Thoracic aorta (tissue), 2 donors: ENCODE results near the gene ANKS1A. TPM values are rescaled to one million over a fixed set of nuclear protein-coding genes. Genes with fewer than 3 reads are reported as not detected.

Experiments used
- ATAC-seq: fragments of 150-250 bp; one replicate; pipeline ENCODE4 v1.8.0; 2017; ENCODE audit warnings: low read depth; ENCODE audit not compliant: insufficient number of reproducible peaks, low FRiP score
- DNase-seq: peaks from one replicate; pipeline ENCODE4 v3.0.0-alpha.2; 2020; ENCODE audit warnings: low spot score
- H3K27ac ChIP-seq, 2 donors: fragments of 200-600 bp; sonication (generic); 1 replicate in 1 of 2; 2 replicates in 1 of 2; pipeline ENCODE4 v1.5.1; 2016; ENCODE audit warnings: mild to moderate bottlenecking in 2 of 2, moderate library complexity in 2 of 2
- H3K27me3 ChIP-seq: fragments of 200-600 bp; sonication (generic); replicated peaks from 2 replicates; pipeline ENCODE4 v1.6.0; 2016; ENCODE audit warnings: mild to moderate bottlenecking; ENCODE audit not compliant: insufficient read depth
- H3K36me3 ChIP-seq: fragments of 200-600 bp; sonication (generic); one replicate; pipeline ENCODE4 v1.5.1; 2016
- H3K4me1 ChIP-seq, 2 donors: fragments of 200-600 bp; sonication (generic); 1 replicate in 1 of 2; 2 replicates in 1 of 2; pipeline versions ENCODE4 v1.5.1 to v1.6.0; 2016; ENCODE audit warnings: low read depth in 2 of 2, mild to moderate bottlenecking in 1 of 2; ENCODE audit not compliant: control insufficient read depth in 1 of 2
- H3K4me3 ChIP-seq: fragments of 200-600 bp; sonication (generic); 2 replicates; pipeline ENCODE4 v1.5.1; 2016; ENCODE audit warnings: mild to moderate bottlenecking
- H3K9me3 ChIP-seq: fragments of 200-600 bp; sonication (generic); 2 replicates; pipeline ENCODE4 v1.5.1; 2016
- total RNA-seq, 2 donors: library from RNA; depleted of rRNA; stranded (reverse); fragments of >200 nt; gene quantifications; one replicate each; pipeline versions ENCODE4 v1.1.0 to v1.2.3, GENCODE V29; 2016
- TF ChIP-seq, protein P1 (sequence below): fragments of 200-600 bp; sonication (generic); IDR thresholded peaks from one replicate; pipeline ENCODE4 v1.5.1; 2019; ENCODE audit warnings: antibody characterized with exemption

Gene ANKS1A
- total RNA-seq, 2 donors from 2014 or later, result 37.9 to 55.4 TPM

DNA sequence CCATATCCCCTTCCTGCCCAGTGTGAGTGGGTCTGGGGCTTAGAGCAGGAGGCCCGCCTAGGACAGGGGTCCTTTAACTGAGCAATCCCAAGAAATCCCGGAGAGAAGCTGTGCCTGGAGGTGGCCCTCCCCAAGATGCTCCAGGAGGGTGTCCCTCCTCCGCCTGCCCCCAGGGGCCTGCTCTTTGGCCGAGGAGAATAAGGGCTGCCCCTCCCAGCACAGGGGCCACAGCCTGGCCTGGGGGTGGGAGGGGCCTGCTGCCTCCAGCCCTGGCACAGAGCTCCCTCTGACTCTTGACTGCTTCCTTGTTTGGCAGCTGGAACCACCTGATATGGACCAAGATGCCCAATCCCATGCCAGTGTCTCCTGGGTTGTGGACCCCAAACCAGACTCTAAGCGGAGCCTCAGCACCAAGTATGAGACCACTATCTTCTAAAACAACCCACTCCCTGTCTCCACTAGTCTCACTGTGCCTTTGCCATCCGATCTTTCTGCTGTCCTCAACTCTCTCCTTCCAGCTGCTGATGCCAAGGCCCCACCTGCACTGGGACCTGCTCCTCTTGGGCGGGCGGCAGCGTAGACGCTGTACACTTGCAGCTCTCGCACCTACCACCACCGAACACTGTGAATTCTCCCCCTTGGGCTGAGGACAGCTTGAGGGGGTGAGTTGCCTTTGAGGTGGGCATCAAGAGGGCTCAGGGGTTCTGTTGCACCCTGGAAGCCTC lies 197.7 kb downstream of the ANKS1A start:
- H3K27me3 ChIP-seq, result no peaks in the 10 kb centered on the region
- peaks cover 67% of the 10 kb centered on the region for H3K36me3 ChIP-seq
- H3K4me1 ChIP-seq, result peaks cover 29 to 58% of the 10 kb centered on the region in 2 donors
- DNase-seq (no peak), ATAC-seq (no peak)
- H3K27ac ChIP-seq, result peak overlapping the region; percentile 79 to 85
- TF ChIP-seq, protein P1, sequence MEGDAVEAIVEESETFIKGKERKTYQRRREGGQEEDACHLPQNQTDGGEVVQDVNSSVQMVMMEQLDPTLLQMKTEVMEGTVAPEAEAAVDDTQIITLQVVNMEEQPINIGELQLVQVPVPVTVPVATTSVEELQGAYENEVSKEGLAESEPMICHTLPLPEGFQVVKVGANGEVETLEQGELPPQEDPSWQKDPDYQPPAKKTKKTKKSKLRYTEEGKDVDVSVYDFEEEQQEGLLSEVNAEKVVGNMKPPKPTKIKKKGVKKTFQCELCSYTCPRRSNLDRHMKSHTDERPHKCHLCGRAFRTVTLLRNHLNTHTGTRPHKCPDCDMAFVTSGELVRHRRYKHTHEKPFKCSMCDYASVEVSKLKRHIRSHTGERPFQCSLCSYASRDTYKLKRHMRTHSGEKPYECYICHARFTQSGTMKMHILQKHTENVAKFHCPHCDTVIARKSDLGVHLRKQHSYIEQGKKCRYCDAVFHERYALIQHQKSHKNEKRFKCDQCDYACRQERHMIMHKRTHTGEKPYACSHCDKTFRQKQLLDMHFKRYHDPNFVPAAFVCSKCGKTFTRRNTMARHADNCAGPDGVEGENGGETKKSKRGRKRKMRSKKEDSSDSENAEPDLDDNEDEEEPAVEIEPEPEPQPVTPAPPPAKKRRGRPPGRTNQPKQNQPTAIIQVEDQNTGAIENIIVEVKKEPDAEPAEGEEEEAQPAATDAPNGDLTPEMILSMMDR, result no peak
- no peaks in the 10 kb centered on the region for H3K9me3 ChIP-seq
- no peak overlapping the region for H3K4me3 ChIP-seq

DNA sequence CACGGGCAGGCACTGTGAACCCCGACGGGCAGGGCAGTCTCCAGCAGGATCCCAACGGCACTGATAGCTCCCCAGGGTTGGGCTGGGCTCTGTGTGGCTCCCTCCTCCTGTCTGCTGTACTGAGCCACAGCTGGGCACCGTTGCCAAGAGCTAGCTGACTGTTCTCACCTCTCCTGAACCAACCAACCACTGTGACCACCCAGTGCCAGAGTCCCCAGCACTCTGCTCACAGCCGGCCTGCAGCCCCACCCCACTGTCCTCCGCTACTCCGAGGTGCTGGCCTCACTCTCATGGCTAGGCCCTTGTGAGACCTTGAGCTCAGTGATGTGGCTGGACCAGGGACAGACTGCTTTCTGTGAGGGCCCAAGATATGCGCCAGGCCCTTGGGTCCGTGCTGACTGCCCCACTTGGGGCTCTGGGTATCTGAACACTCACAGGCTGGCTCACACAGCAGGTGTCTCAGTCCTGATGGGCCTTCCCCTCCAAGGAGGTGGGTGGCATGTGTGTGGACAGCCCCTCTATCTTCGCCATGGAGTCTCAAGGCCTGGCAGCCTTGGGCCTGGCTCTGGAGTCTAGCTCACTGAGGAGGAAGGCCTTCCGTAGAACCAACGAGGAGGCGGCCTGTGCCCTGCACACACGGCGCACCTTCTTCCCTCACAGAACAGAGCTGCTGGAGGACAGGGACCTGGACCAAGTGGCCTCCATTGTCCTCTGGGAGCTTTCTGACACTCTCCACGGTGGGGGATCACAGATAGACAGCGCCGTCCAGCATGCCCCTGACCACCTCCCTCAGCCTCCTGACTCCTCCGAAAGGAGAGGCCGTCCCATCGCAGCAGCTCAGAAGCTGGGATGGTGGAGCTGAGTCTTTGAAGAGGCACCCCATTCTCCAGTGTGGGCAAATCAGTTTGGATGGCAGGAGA lies 198.6 kb downstream of the ANKS1A start:
- DNase-seq (no peak), ATAC-seq (no peak)
- Histone ChIP-seq H3K27ac (peak overlapping the region; percentile 79 to 85), H3K27me3 (no peaks in the 10 kb centered on the region), H3K9me3 (no peaks in the 10 kb centered on the region), H3K36me3 (peaks cover 60% of the 10 kb centered on the region), H3K4me3 (no peak overlapping the region), H3K4me1 (peaks cover 35 to 66% of the 10 kb centered on the region in 2 donors)
- TF ChIP-seq, protein P1, result no peak

- ATAC-seq (no peak), DNase-seq (no peak)
- Histone ChIP-seq H3K4me1 (peaks cover 44 to 76% of the 10 kb centered on the region in 2 donors), H3K4me3 (no peak overlapping the region), H3K27ac (peak overlapping the region; percentile 79 to 85), H3K36me3 (peaks cover 51% of the 10 kb centered on the region), H3K27me3 (no peaks in the 10 kb centered on the region), H3K9me3 (no peaks in the 10 kb centered on the region)
- TF ChIP-seq, protein P1, result peak; percentile 20
These were observed 199.5 kb downstream of the ANKS1A start for GRCh38 chr6:35088281-35089215.

DNA sequence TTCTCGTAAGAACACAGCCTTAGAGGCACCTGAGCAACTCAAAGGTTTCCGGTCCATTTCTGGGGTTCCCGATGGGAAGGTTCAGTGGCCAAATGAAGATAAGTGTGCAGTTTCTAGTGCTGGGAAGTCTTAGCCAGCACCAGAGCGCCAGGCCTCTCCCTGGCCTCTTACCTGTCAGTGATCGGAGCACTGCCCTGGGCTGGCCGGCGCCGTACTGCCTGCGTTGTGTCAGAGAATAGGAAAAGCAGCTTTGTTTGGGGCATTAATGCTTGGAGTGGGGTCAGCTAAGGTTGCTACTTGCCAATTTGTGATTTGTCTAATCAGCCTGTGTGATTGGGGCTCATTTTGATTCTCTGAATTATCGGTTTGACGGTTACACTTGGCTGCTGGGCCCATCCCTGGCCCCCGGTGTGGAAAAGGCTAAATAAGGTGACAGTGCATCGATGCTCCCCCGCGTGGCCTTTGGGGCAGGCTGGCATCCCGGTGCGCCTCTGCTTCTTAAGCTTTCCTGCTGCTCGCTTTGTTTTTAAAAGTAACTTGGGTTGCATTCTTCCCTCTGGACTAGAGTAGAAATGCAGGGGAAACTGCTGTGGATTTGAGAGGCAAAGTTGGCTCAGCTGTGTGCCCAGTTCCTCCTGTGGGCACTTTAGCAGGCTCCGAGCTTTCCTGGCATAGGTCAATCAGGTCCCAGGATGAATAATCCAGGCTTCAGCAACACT lies 200.3 kb downstream of the ANKS1A start:
- H3K36me3 ChIP-seq, result peaks cover 43% of the 10 kb centered on the region
- DNase-seq (no peak), ATAC-seq (no peak)
- no peaks in the 10 kb centered on the region for H3K9me3 ChIP-seq
- TF ChIP-seq, protein P1, result no peak
- H3K27me3 ChIP-seq, result no peaks in the 10 kb centered on the region
- peak overlapping the region; percentile 79 to 85 for H3K27ac ChIP-seq
- no peak overlapping the region for H3K4me3 ChIP-seq
- peaks cover 44 to 84% of the 10 kb centered on the region in 2 donors for H3K4me1 ChIP-seq
